BJ (cell line): ENCODE results near the gene BOD1L1. TPM values are rescaled to one million over a fixed set of nuclear protein-coding genes. Genes with fewer than 3 reads are reported as not detected.

ENCODE experiments used
- CTCF ChIA-PET: fragments of 350-600 bp; formaldehyde crosslinking; extraction: SDS; loops from one replicate; lab custom pipeline; 2021; ENCODE audit warnings: antibody characterized with exemption, inconsistent platforms; lab: Yijun Ruan, JAX
- POLR2A ChIA-PET: fragments of 300-600 bp; sonication (Branson Sonifier 250); formaldehyde crosslinking; extraction: SDS; loops from one replicate; lab custom pipeline; 2021; ENCODE audit warnings: antibody characterized with exemption; lab: Charles Lee
- DNase-seq: peaks from one replicate; pipeline ENCODE4 v3.0.0-alpha.2; 2011; ENCODE audit warnings: low read depth
- H3K27me3 ChIP-seq: 2 replicates; pipeline ENCODE4 v1.6.0; 2011; ENCODE audit warnings: low read length; ENCODE audit not compliant: control insufficient read depth, insufficient read depth
- H3K36me3 ChIP-seq: 2 replicates; pipeline ENCODE4 v1.5.1; 2011; ENCODE audit warnings: low read length; ENCODE audit not compliant: control insufficient read depth, insufficient read depth
- H3K4me3 ChIP-seq: 2 replicates; pipeline ENCODE4 v1.5.1; 2011; ENCODE audit warnings: low read depth, mild to moderate bottlenecking, control low read depth, low read length
- CTCF ChIP-seq: IDR thresholded peaks from 2 replicates; pipeline ENCODE4 v1.5.1; 2011; ENCODE audit warnings: low read depth, mild to moderate bottlenecking, control low read depth, inconsistent platforms, low read length, moderate library complexity; ENCODE audit not compliant: insufficient read depth
- polyA plus RNA-seq: library from polyadenylated mRNA; depleted of rRNA; stranded (reverse); fragments of >200 nt; gene quantifications from 2 replicates; pipeline ENCODE4 v1.2.3, GENCODE V29; 2011

BOD1L1 gene
- polyA plus RNA-seq, 1 experiment: 8.9 TPM

GRCh38 chr4:13527192-13527980, 100.1 kb downstream of the BOD1L1 start:
- CTCF ChIA-PET: interaction anchor here (1.7 kb wide), 1 partner anchor 15 kb away, joined by 4 read pairs; no protein-coding TSS in a partner anchor

GRCh38 chr4:13526658-13527057, 100.9 kb downstream of the BOD1L1 start:
- CTCF ChIA-PET: interaction anchor here (1.3 kb wide), 1 partner anchor 17 kb away, joined by 3 read pairs; no protein-coding TSS in a partner anchor

More at GRCh38 chr4:13527192-13527980, 100.1 kb downstream of the BOD1L1 start:
- Histone ChIP-seq H3K36me3 (no peaks in the 10 kb centered on the region), H3K27me3 (peaks cover 75% of the 10 kb centered on the region), H3K4me3 (no peak overlapping the region)
- DNase-seq: no peak
- POLR2A ChIA-PET: no interaction called here
- no peak for TF ChIP-seq CTCF

GRCh38 chr4:13525606-13526281, 101.8 kb downstream of the BOD1L1 start:
- H3K4me3 ChIP-seq: no peak overlapping the region
- no peak for TF ChIP-seq CTCF
- no peak for DNase-seq
- H3K27me3 ChIP-seq: peaks cover 70% of the 10 kb centered on the region
- CTCF ChIA-PET: interaction anchor here (1.3 kb wide), 1 partner anchor 17 kb away, joined by 3 read pairs; no protein-coding TSS in a partner anchor
- POLR2A ChIA-PET: no interaction called here
- no peaks in the 10 kb centered on the region for H3K36me3 ChIP-seq

More at GRCh38 chr4:13526658-13527057, 100.9 kb downstream of the BOD1L1 start:
- TF ChIP-seq CTCF: no peak
- Histone ChIP-seq H3K36me3 (no peaks in the 10 kb centered on the region), H3K27me3 (peaks cover 76% of the 10 kb centered on the region), H3K4me3 (no peak overlapping the region)
- DNase-seq: no peak
- POLR2A ChIA-PET: no interaction called here

- POLR2A ChIA-PET: no interaction called here
- Histone ChIP-seq H3K36me3 (no peaks in the 10 kb centered on the region), H3K27me3 (peaks cover 60% of the 10 kb centered on the region), H3K4me3 (no peak overlapping the region)
- CTCF ChIA-PET: interaction anchor here (1.0 kb wide), 1 partner anchor 17 kb away, joined by 3 read pairs; no protein-coding TSS in a partner anchor
- no peak for DNase-seq
- no peak for TF ChIP-seq CTCF
Measured at GRCh38 chr4:13524504-13525243, 102.9 kb downstream of the BOD1L1 start.
